Right lobe of liver (tissue), 6 donors: ENCODE measurements around the gene HLA-DPB1. TPM values are rescaled to one million over a fixed set of nuclear protein-coding genes. Genes with fewer than 3 reads are reported as not detected.

ENCODE experiments used
- ATAC-seq, 4 donors: fragments of 200-7000 bp; cut with Tn5 transposase; one replicate each; pipeline ENCODE4 v1.9.1; 2020; ENCODE audit warnings: mild to moderate bottlenecking in 4 of 4, moderate library complexity in 4 of 4
- DNase-seq, 3 donors: peaks; one replicate each; pipeline ENCODE4 v3.0.0-alpha.2; 2020
- H3K27ac ChIP-seq, 3 donors: fragments of 200-600 bp; one replicate each; pipeline ENCODE4 v1.8.0; 2022
- H3K27me3 ChIP-seq, 2 donors: fragments of 200-600 bp; one replicate each; pipeline ENCODE4 v1.8.0; 2022
- H3K36me3 ChIP-seq, 4 donors: fragments of 200-600 bp; sonication (generic) in 1 of 4; one replicate each; pipeline versions ENCODE4 v1.5.1 to v1.8.0; 2017 to 2022; ENCODE audit warnings: control low read depth in 1 of 4
- H3K4me1 ChIP-seq, 4 donors: fragments of 200-600 bp; sonication (generic) in 1 of 4; one replicate each; pipeline versions ENCODE4 v1.5.1 to v1.8.0; 2017 to 2022; ENCODE audit warnings: control low read depth in 1 of 4
- H3K4me3 ChIP-seq, 3 donors: fragments of 200-600 bp; one replicate each; pipeline ENCODE4 v1.8.0; 2022
- H3K9me3 ChIP-seq, 4 donors: fragments of 200-600 bp; sonication (generic) in 1 of 4; one replicate each; pipeline versions ENCODE4 v1.5.1 to v1.8.0; 2017 to 2022; ENCODE audit warnings: control low read depth in 1 of 4
- CTCF ChIP-seq, 4 donors: fragments of 200-600 bp in 3 of 4; fragments of 450-650 bp in 1 of 4; IDR thresholded peaks; one replicate each; pipeline versions ENCODE4 v1.5.1 to v1.8.0; 2016 to 2022; ENCODE audit warnings: antibody characterized with exemption in 4 of 4, mild to moderate bottlenecking in 2 of 4
- POLR2A ChIP-seq: fragments of 450-650 bp; IDR thresholded peaks from one replicate; pipeline ENCODE4 v1.6.1; 2017; ENCODE audit warnings: antibody characterized with exemption, mild to moderate bottlenecking
- WGBS: methylation state at CpG from one replicate; pipeline ENCODE4 v1.1.6; 2018; ENCODE audit warnings: low coverage, low lambda C conversion rate; ENCODE audit not compliant: insufficient coverage; ENCODE audit errors: missing lambda C conversion rate; 5-methylcytosine and 5-hydroxymethylcytosine counted together
- intact Hi-C, 2 donors: fragments of 100-400 bp; cut with DNase I; formaldehyde crosslinking; loops; one replicate each; pipeline versions ENCODE4 v1.11.2 to v1.14.1; 2022
- total RNA-seq, 6 experiments: library from RNA; depleted of rRNA in 2 of 6; stranded (reverse); fragments of >200 nt in 2 of 6; fragmentation: NEBNext Ultra II Directional in 3 of 6; extraction: Animal tissue kit (Norgen Biotek cat#: 25700) in 3 of 6; gene quantifications; one replicate each; pipeline versions ENCODE4 v1.1.0 to v1.2.4, GENCODE V29; 2016 to 2023
- donor health status: DM: no; HTN: yes; CAD: no.
- donor health status: DM: no; HTN: no; CAD: no.
- donor health status: DM: no; HTN: no; CAD: no.
- donor health status: DM: no; HTN: yes; CAD: no.
- donor health status: DM: no; HTN: yes; CAD: no.

HLA-DPB1 gene
- total RNA-seq, 6 experiments from 2014 or later, result 8.6 to 66.7 (median 23.0) TPM

GRCh38 chr6:33128318-33128717, 52.5 kb downstream of the HLA-DPB1 start:
- intact Hi-C loops, result no loop called here
- Histone ChIP-seq H3K4me3 (no peak overlapping the region), H3K36me3 (no peaks in the 10 kb centered on the region), H3K27ac (no peak overlapping the region), H3K4me1 (no peaks in the 10 kb centered on the region), H3K9me3 (peaks cover 0 to 4% (median 0%) of the 10 kb centered on the region in 4 donors), H3K27me3 (no peaks in the 10 kb centered on the region)
- TF ChIP-seq POLR2A, result no peak
- TF ChIP-seq CTCF (IDR thresholded peaks at IDR 0.05), result no peak
- DNase-seq (no peak), ATAC-seq (no peak)
- WGBS, result 80% methylated on average over 1 of the region's 3 CpGs

- DNase-seq (no peak), ATAC-seq (no peak)
- Histone ChIP-seq H3K36me3 (no peaks in the 10 kb centered on the region), H3K4me3 (no peak overlapping the region), H3K27me3 (no peaks in the 10 kb centered on the region), H3K27ac (no peak overlapping the region), H3K9me3 (no peaks in the 10 kb centered on the region), H3K4me1 (no peaks in the 10 kb centered on the region)
- TF ChIP-seq POLR2A (no peak), CTCF (IDR thresholded peaks at IDR 0.05) (no peak)
- WGBS, result 36% methylated on average over 8 of the region's 8 CpGs
- intact Hi-C loops, result no loop called here
Measured at GRCh38 chr6:33132081-33132524, 56.3 kb downstream of the HLA-DPB1 start.

- Histone ChIP-seq H3K27ac (no peak overlapping the region), H3K36me3 (no peaks in the 10 kb centered on the region), H3K27me3 (no peaks in the 10 kb centered on the region), H3K9me3 (no peaks in the 10 kb centered on the region), H3K4me1 (no peaks in the 10 kb centered on the region), H3K4me3 (no peak overlapping the region)
- no peak for ATAC-seq
- intact Hi-C loops, result no loop called here
- WGBS, result 56% methylated on average over 4 of the region's 4 CpGs
- no peak for DNase-seq
- no peak for TF ChIP-seq POLR2A
- TF ChIP-seq CTCF (IDR thresholded peaks at IDR 0.05), result no peak
Measured at GRCh38 chr6:33136310-33136900, 60.6 kb downstream of the HLA-DPB1 start.

Other genes with a start within 250 kb of the HLA-DPB1 start
- 10 to 100 TPM in 4 of 6 experiments, 1 to 10 TPM in 2; 8.8 to 20.2 (median 15.9) TPM for gene TAP2, start 237.3 kb upstream of the HLA-DPB1 start, total RNA-seq
- 10 to 100 TPM; 34.7 to 66.3 (median 40.5) TPM for gene PSMB8, start 231.9 kb upstream of the HLA-DPB1 start, total RNA-seq
- 10 to 100 TPM in 5 of 6 experiments, 1 to 10 TPM in 1; 7.7 to 24.9 (median 17.8) TPM for gene TAP1, start 222.3 kb upstream of the HLA-DPB1 start, total RNA-seq
- gene PSMB9, start 221.8 kb upstream of the HLA-DPB1 start, total RNA-seq, result 10 to 100 TPM in 5 of 6 experiments, 1 to 10 TPM in 1; 7.1 to 33.2 (median 18.0) TPM
- 10 to 100 TPM in 1 of 6 experiments, 1 to 10 TPM in 5; 1.8 to 22.0 (median 6.5) TPM for gene HLA-DMB, start 135.0 kb upstream of the HLA-DPB1 start, total RNA-seq
- gene HLA-DMA, start 122.9 kb upstream of the HLA-DPB1 start, total RNA-seq, result 10 to 100 TPM in 4 of 6 experiments, 1 to 10 TPM in 2; 6.9 to 26.2 (median 10.7) TPM
- gene BRD2, start 107.4 kb upstream of the HLA-DPB1 start, total RNA-seq, result 100 to 1,000 TPM in 1 of 6 experiments, 10 to 100 TPM in 5; 66.3 to 111 (median 73.7) TPM
- gene HLA-DOA, start 66.4 kb upstream of the HLA-DPB1 start, total RNA-seq, result 1 to 10 TPM in 5 of 6 experiments, under 1 TPM in 1; 0.37 to 3.3 (median 1.2) TPM
- gene HLA-DPA1, start 2.3 kb upstream of the HLA-DPB1 start, total RNA-seq, result 10 to 100 TPM; 10.0 to 74.8 (median 26.3) TPM
- gene COL11A2, start 116.5 kb downstream of the HLA-DPB1 start, total RNA-seq, result 1 to 10 TPM in 1 of 6 experiments, under 1 TPM in 5; 0.06 to 1.4 (median 0.61) TPM
- 10 to 100 TPM; 10.1 to 28.2 (median 17.7) TPM for gene RXRB, start 124.7 kb downstream of the HLA-DPB1 start, total RNA-seq
- gene SLC39A7, start 124.9 kb downstream of the HLA-DPB1 start, total RNA-seq, result 10 to 100 TPM; 33.5 to 61.4 (median 50.1) TPM
- gene HSD17B8, start 128.7 kb downstream of the HLA-DPB1 start, total RNA-seq, result 10 to 100 TPM; 14.3 to 39.8 (median 33.8) TPM
- gene RING1, start 132.5 kb downstream of the HLA-DPB1 start, total RNA-seq, result 10 to 100 TPM in 4 of 6 experiments, 1 to 10 TPM in 2; 7.5 to 21.3 (median 19.7) TPM
- 10 to 100 TPM; 16.4 to 35.1 (median 27.5) TPM for gene VPS52, start 195.9 kb downstream of the HLA-DPB1 start, total RNA-seq
- gene RPS18, start 196.1 kb downstream of the HLA-DPB1 start, total RNA-seq, result 100 to 1,000 TPM; 504 to 932 (median 612) TPM
- 1 to 10 TPM in 4 of 6 experiments, under 1 TPM in 2; 0.79 to 1.7 (median 1.4) TPM for gene B3GALT4, start 201.1 kb downstream of the HLA-DPB1 start, total RNA-seq
- gene WDR46, start 213.2 kb downstream of the HLA-DPB1 start, total RNA-seq, result 10 to 100 TPM; 13.1 to 35.2 (median 23.9) TPM
- 10 to 100 TPM; 23.8 to 35.2 (median 27.5) TPM for gene PFDN6, start 213.6 kb downstream of the HLA-DPB1 start, total RNA-seq
- gene RGL2, start 223.0 kb downstream of the HLA-DPB1 start, total RNA-seq, result 10 to 100 TPM; 15.1 to 30.6 (median 23.3) TPM
- gene TAPBP, start 238.1 kb downstream of the HLA-DPB1 start, total RNA-seq, result 100 to 1,000 TPM in 5 of 6 experiments, 10 to 100 TPM in 1; 89.2 to 140 (median 124) TPM
- gene ZBTB22, start 241.8 kb downstream of the HLA-DPB1 start, total RNA-seq, result 1 to 10 TPM; 2.9 to 6.8 (median 4.9) TPM
- gene DAXX, start 247.0 kb downstream of the HLA-DPB1 start, total RNA-seq, result 10 to 100 TPM; 11.3 to 28.8 (median 19.5) TPM